GM12878 (cell line): Measurements from ENCODE around the gene NPB. TPM values are rescaled to one million over a fixed set of nuclear protein-coding genes. Genes with fewer than 3 reads are reported as not detected.

Source experiments
- ATAC-seq: fragments of 200-7000 bp; cut with Tn5 transposase; 3 replicates; pipeline ENCODE4 v1.9.1; 2020; ENCODE audit warnings: mild to moderate bottlenecking, moderate library complexity
- BruUV-seq: library from RNA; stranded (reverse); fragments of 400-500 nt; replicated peaks from 2 replicates; lab custom pipeline; 2021; lab: Mats Ljungman, UMichigan
- CTCF ChIA-PET: fragments of 300-600 bp; sonication (Branson Sonifier 250); formaldehyde crosslinking; extraction: SDS; loops from one replicate; lab custom pipeline; 2021; ENCODE audit warnings: inconsistent platforms; lab: Yijun Ruan, JAX
- POLR2A ChIA-PET: fragments of 350-600 bp; formaldehyde crosslinking; extraction: SDS; loops from one replicate; lab custom pipeline; 2021; ENCODE audit warnings: inconsistent platforms; lab: Charles Lee
- RAD21 ChIA-PET: fragments of 300-600 bp; sonication (Branson Sonifier 250); formaldehyde crosslinking; loops from one replicate; lab custom pipeline; 2023; ENCODE audit warnings: antibody characterized with exemption; ENCODE audit not compliant: unreplicated experiment; lab: Charles Lee
- SMC1A ChIA-PET: fragments of 300-600 bp; sonication (Branson Sonifier 250); formaldehyde crosslinking; loops from one replicate; lab custom pipeline; 2023; ENCODE audit not compliant: unreplicated experiment, uncharacterized antibody; lab: Charles Lee
- DNase-seq: peaks from one replicate; pipeline ENCODE4 v3.0.0-alpha.2; 2011; ENCODE audit warnings: low read depth, low spot score
- FAIRE-seq: peaks from 3 replicates; lab custom pipeline; 2011; peaks lifted over from hg19 to GRCh38; lab: Jason Lieb, UNC
- H2AFZ ChIP-seq: 2 replicates; pipeline ENCODE4 v1.6.0; 2011; ENCODE audit warnings: low read depth, low read length, control low read depth; ENCODE audit not compliant: control insufficient read depth
- H3K27ac ChIP-seq: 2 replicates; pipeline ENCODE4 v1.5.1; 2011; ENCODE audit warnings: control low read depth; ENCODE audit not compliant: control insufficient read depth, insufficient read depth
- H3K27me3 ChIP-seq, 2 experiments: replicated peaks in 1 of 2; 2 replicates each; pipeline versions ENCODE4 v1.6.0 to v1.6.1; 2011; ENCODE audit warnings: low read length in 1 of 2; ENCODE audit not compliant: control insufficient read depth in 2 of 2, insufficient read depth in 2 of 2
- H3K36me3 ChIP-seq, 2 experiments: 2 replicates each; pipeline ENCODE4 v1.5.1; 2011; ENCODE audit warnings: low read length in 1 of 2; ENCODE audit not compliant: control insufficient read depth in 2 of 2, insufficient read depth in 2 of 2
- H3K4me1 ChIP-seq: 2 replicates; pipeline ENCODE4 v1.6.1; 2011; ENCODE audit warnings: mild to moderate bottlenecking, low read length, moderate library complexity, mixed read lengths; ENCODE audit not compliant: control insufficient read depth, insufficient read depth
- H3K4me2 ChIP-seq: 2 replicates; pipeline ENCODE4 v1.6.0; 2011; ENCODE audit warnings: control low read depth; ENCODE audit not compliant: control insufficient read depth, insufficient read depth
- H3K4me3 ChIP-seq: fragments of 200-600 bp; sonication (generic); 2 replicates; pipeline ENCODE4 v1.5.1; 2016
- H3K79me2 ChIP-seq: 2 replicates; pipeline ENCODE4 v1.6.0; 2011; ENCODE audit warnings: low read length; ENCODE audit not compliant: control insufficient read depth, insufficient read depth
- H3K9ac ChIP-seq: 2 replicates; pipeline ENCODE4 v1.8.0; 2011; ENCODE audit warnings: low read length, control low read depth, mixed read lengths; ENCODE audit not compliant: control insufficient read depth, insufficient read depth
- H3K9me3 ChIP-seq: replicated peaks from 3 replicates; pipeline ENCODE4 v1.5.1; 2011; ENCODE audit warnings: mild to moderate bottlenecking, low read length; ENCODE audit not compliant: control insufficient read depth, insufficient read depth
- H4K20me1 ChIP-seq: 2 replicates; pipeline ENCODE4 v1.6.0; 2011; ENCODE audit not compliant: control insufficient read depth, insufficient read depth
- BACH1 ChIP-seq: fragments of 450-650 bp; IDR thresholded peaks from 2 replicates; pipeline ENCODE4 v1.6.1; 2017; ENCODE audit warnings: mild to moderate bottlenecking, borderline replicate concordance
- CBX3 ChIP-seq: fragments of 200-600 bp; sonication (generic); IDR thresholded peaks from 2 replicates; pipeline ENCODE4 v1.6.1; 2016; ENCODE audit warnings: low read depth, borderline replicate concordance
- POLR2A ChIP-seq: IDR thresholded peaks from 2 replicates; pipeline ENCODE4 v1.6.1; 2011; ENCODE audit warnings: low read depth, mild to moderate bottlenecking, low read length
- POLR2AphosphoS5 ChIP-seq: IDR thresholded peaks from 2 replicates; pipeline ENCODE4 v1.6.1; 2011; ENCODE audit warnings: mild to moderate bottlenecking, low read length, inconsistent platforms
- RB1 ChIP-seq: fragments of 450-650 bp; formaldehyde crosslinking; IDR thresholded peaks from 2 replicates; pipeline ENCODE4 v1.6.1; 2017; ENCODE audit warnings: mild to moderate bottlenecking, borderline replicate concordance
- ZBTB40 ChIP-seq: fragments of 450-650 bp; IDR thresholded peaks from 2 replicates; pipeline ENCODE4 v1.6.1; 2016; ENCODE audit warnings: mild to moderate bottlenecking, moderate library complexity, borderline replicate concordance
- ZNF274 ChIP-seq: IDR thresholded peaks from one replicate; pipeline ENCODE4 v1.8.0; 2011; ENCODE audit not compliant: insufficient read length, insufficient read depth
- WGBS: methylation state at CpG from one replicate; pipeline ENCODE4 v1.1.6; 2016; ENCODE audit warnings: low lambda C conversion rate; ENCODE audit not compliant: insufficient replicate concordance, insufficient coverage; ENCODE audit errors: missing lambda C conversion rate; 5-methylcytosine and 5-hydroxymethylcytosine counted together
- in situ Hi-C: fragments of 300-500 bp; cut with MboI; formaldehyde crosslinking; loops from 9 replicates; pipeline ENCODE4 v1.14.3; 2018; ENCODE audit warnings: mixed read lengths
- intact Hi-C: fragments of 100-400 bp; cut with micrococcal nuclease; formaldehyde crosslinking; loops from one replicate; pipeline ENCODE4 v1.14.2; 2022; ENCODE audit not compliant: unreplicated experiment
- polyA plus RNA-seq, 11 experiments: library from polyadenylated mRNA; depleted of rRNA in 4 of 11; unstranded in 6 of 11; stranded (reverse) in 5 of 11; fragments of >200 nt; fragmentation: Nextera tagmentation in 4 of 11; fragmentation: Illumina TruSeq in 1 of 11; extraction: Ambion mirVana in 4 of 11; extraction: Trizol in 1 of 11; gene quantifications; 1 replicate in 1 of 11; 2 replicates in 10 of 11; pipeline versions ENCODE4 v1.2.1 to v1.2.3, GENCODE V29; 2011 to 2016; ENCODE audit warnings: inconsistent platforms in 2 of 11, missing spikeins in 2 of 11, low read depth in 1 of 11
- total RNA-seq, 4 experiments: library from RNA; depleted of rRNA in 3 of 4; stranded (reverse); fragments of >200 nt in 3 of 4; fragmentation: Illumina TruSeq in 1 of 4; extraction: Trizol in 1 of 4; gene quantifications; 2 replicates each; pipeline versions ENCODE4 v1.2.1 to v1.2.3, GENCODE V29; 2013 to 2021
- TF ChIP-seq, protein P1 (sequence below): fragments of 450-650 bp; IDR thresholded peaks from 2 replicates; pipeline ENCODE4 v1.6.1; 2017; ENCODE audit warnings: antibody characterized with exemption, mild to moderate bottlenecking, moderate library complexity

NPB gene
- total and polyA plus RNA-seq, 10 of the 15 experiments (the other 5 are each of a cell fraction or from before 2014, with no cell fraction given): 0.03 to 0.40 (median 0.15) TPM; not detected in 2

DNA sequence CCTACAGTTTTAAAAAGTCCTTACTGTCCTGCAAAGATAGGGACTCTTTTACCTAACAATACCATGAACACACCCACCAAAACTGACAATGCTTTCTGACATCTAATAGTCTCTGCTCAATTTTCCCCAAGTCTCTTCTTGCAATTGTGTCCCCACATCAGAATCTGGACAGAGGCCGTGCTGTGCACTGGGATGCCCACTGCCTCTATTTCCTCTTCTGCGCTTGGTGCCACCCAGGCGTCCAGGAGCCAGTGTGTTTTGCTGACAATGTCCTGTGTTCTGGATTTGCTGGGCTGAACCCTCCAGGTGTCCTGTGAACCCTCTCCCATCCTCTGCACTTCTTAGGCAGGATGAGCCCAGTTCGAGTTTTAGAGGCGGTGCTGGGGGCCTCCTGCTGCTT is 24.5 kb upstream of the NPB start:
- RAD21 ChIA-PET: no interaction called here
- H3K79me2 ChIP-seq: peaks cover 1% of the 10 kb centered on the region
- no peak for ATAC-seq
- TF ChIP-seq POLR2AphosphoS5 (no peak), POLR2A (0 out of 2 replicates have a peak, but pooled peaks have one; percentile 38)
- TF ChIP-seq, all 136 proteins: peak for 1
- CTCF ChIA-PET: no interaction called here
- Histone ChIP-seq H3K27me3 (no peaks in the 10 kb centered on the region), H3K4me1 (no peaks in the 10 kb centered on the region), H3K36me3 (peaks cover 1 to 2% of the 10 kb centered on the region in 2 experiments; a peak in 1 of 4 replicates), H3K4me2 (no peak overlapping the region), H3K27ac (no peak overlapping the region), H3K4me3 (no peak overlapping the region), H4K20me1 (no peaks in the 10 kb centered on the region), H2AFZ (no peak overlapping the region), H3K9me3 (no peaks in the 10 kb centered on the region), H3K9ac (no peak overlapping the region)
- 99% methylated on average over 5 of the region's 5 CpGs for WGBS
- FAIRE-seq: no peak
- POLR2A ChIA-PET: no interaction called here
- DNase-seq: no peak
- SMC1A ChIA-PET: no interaction called here
- BruUV-seq: no TSS peak
- intact Hi-C loops (no loop called here), in situ Hi-C loops (no loop called here)

DNA sequence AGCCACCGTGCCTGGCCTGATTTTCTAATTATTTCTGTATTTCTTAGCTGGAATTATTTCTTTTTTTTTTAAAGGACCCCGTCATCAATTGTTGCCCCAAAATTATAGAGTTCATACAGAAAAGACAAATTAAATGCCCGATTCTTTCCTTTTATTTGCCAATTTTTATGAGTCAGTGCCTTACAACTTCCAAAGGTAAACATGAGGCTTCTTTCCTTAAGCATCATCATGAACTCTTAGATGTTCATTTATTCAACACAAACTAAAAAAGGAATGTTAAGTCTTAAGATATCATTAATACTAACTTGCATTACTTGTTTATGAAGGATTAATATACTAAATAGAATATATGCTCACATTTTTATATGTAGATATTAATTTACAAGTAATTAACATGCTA is 23.7 kb upstream of the NPB start:
- H3K4me2 ChIP-seq: no peak overlapping the region
- RAD21 ChIA-PET: no interaction called here
- in situ Hi-C loops: no loop called here
- CTCF ChIA-PET: no interaction called here
- no TSS peak for BruUV-seq
- POLR2A ChIA-PET: no interaction called here
- no peaks in the 10 kb centered on the region for H3K4me1 ChIP-seq
- no peak overlapping the region for H2AFZ ChIP-seq
- ATAC-seq (no peak), FAIRE-seq (no peak), DNase-seq (no peak)
- H4K20me1 ChIP-seq: no peaks in the 10 kb centered on the region
- no peaks in the 10 kb centered on the region for H3K79me2 ChIP-seq
- H3K4me3 ChIP-seq: no peak overlapping the region
- SMC1A ChIA-PET: no interaction called here
- WGBS: 100% methylated on average over 3 of the region's 3 CpGs
- H3K36me3 ChIP-seq: peaks cover 1 to 2% of the 10 kb centered on the region in 2 experiments; a peak in 1 of 4 replicates
- no peak overlapping the region for H3K27ac ChIP-seq
- intact Hi-C loops: no loop called here
- H3K9ac ChIP-seq: no peak overlapping the region
- H3K9me3 ChIP-seq: no peaks in the 10 kb centered on the region
- no peaks in the 10 kb centered on the region for H3K27me3 ChIP-seq
- TF ChIP-seq, protein P1, sequence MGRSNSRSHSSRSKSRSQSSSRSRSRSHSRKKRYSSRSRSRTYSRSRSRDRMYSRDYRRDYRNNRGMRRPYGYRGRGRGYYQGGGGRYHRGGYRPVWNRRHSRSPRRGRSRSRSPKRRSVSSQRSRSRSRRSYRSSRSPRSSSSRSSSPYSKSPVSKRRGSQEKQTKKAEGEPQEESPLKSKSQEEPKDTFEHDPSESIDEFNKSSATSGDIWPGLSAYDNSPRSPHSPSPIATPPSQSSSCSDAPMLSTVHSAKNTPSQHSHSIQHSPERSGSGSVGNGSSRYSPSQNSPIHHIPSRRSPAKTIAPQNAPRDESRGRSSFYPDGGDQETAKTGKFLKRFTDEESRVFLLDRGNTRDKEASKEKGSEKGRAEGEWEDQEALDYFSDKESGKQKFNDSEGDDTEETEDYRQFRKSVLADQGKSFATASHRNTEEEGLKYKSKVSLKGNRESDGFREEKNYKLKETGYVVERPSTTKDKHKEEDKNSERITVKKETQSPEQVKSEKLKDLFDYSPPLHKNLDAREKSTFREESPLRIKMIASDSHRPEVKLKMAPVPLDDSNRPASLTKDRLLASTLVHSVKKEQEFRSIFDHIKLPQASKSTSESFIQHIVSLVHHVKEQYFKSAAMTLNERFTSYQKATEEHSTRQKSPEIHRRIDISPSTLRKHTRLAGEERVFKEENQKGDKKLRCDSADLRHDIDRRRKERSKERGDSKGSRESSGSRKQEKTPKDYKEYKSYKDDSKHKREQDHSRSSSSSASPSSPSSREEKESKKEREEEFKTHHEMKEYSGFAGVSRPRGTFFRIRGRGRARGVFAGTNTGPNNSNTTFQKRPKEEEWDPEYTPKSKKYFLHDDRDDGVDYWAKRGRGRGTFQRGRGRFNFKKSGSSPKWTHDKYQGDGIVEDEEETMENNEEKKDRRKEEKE: no peak
- TF ChIP-seq ZBTB40: no peak
- TF ChIP-seq ZNF274: no peak
- no peak for TF ChIP-seq CBX3
- no peak for TF ChIP-seq RB1
- TF ChIP-seq BACH1: no peak
